Measurements from ENCODE around the gene DNAJB13.

Gene DNAJB13

GRCh38 chr11:74019104-74019738, 68.4 kb downstream of the DNAJB13 start:
- H3K27me3 Mint-ChIP-seq (ENCODE audit: low read depth) = no peaks in the 10 kb centered on the region
- no peaks in the 10 kb centered on the region for H3K9me3 Mint-ChIP-seq
- peaks cover 26% of the 10 kb centered on the region for H3K36me3 Mint-ChIP-seq (ENCODE audit: low read depth)
- no peak overlapping the region for H3K4me3 Mint-ChIP-seq
- H3K4me1 Mint-ChIP-seq (ENCODE audit: low read depth) = peaks cover 46% of the 10 kb centered on the region
- no peak overlapping the region for H3K27ac Mint-ChIP-seq

- Mint-ChIP-seq H3K27me3 (ENCODE audit: low read depth) (no peaks in the 10 kb centered on the region), H3K36me3 (ENCODE audit: low read depth) (peaks cover 26% of the 10 kb centered on the region), H3K27ac (no peak overlapping the region), H3K4me1 (ENCODE audit: low read depth) (peaks cover 44% of the 10 kb centered on the region), H3K9me3 (no peaks in the 10 kb centered on the region), H3K4me3 (no peak overlapping the region)
These were observed 69.0 kb downstream of the DNAJB13 start for GRCh38 chr11:74019860-74020259.

All from T-helper 1 cell treated with Interleukin-12 subunit alpha and Interleukin-12 subunit beta and Interleukin-4 antibody, amounts not matched to agents 30 μg/mL and 1 μg/mL, for 36 hours (primary cell).